ENCODE results near the gene ARHGEF39.
"Not testable (repeated sequence)": the region's sequence is repeated elsewhere in the genome, so short reads cannot be mapped to it uniquely, and the experiment has no call there.

Gene ARHGEF39

GRCh38 chr9:35649431-35650340, 15.3 kb downstream of the ARHGEF39 start:
- DNase-seq: peak in 2 of 4 experiments; percentile 30 to 39

DNA sequence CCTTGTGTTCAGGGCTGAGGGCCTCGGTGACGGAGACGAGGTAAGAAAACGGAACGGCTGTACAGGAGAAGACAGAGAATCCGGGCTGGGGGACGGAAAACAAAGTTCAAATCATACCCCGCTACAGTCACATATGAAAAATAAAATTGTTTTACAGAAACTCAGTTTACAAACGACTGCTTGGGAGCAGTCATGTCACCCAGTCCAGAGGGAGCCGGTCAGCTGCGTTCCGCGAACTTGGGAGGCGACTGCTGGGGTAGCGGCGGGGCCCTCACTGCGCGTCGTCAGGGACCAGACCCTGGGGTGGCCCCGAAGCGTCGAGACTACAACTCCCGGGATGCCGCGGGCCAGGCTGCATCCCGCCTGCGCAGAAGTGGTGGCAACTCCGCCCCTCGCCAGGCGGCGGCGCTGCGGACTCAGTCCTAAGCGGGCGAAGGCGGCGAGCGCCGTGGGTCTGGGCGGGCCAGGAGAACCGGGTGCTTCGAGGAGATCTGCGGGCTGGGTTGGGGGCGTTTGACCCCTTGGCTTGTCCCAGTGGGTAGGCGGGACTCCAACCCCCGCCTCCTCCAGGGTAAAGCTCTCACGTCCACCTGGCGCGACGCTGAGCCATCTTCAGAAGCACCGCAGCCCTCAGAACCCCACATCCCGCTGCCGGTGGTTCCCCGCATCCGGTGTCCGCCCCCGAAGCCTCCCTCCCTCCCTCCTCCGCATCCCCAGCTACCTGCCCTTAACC, 18.3 kb downstream of the ARHGEF39 start:
- DNase-seq: peak; percentile 79 to 87 (median 84)

DNA sequence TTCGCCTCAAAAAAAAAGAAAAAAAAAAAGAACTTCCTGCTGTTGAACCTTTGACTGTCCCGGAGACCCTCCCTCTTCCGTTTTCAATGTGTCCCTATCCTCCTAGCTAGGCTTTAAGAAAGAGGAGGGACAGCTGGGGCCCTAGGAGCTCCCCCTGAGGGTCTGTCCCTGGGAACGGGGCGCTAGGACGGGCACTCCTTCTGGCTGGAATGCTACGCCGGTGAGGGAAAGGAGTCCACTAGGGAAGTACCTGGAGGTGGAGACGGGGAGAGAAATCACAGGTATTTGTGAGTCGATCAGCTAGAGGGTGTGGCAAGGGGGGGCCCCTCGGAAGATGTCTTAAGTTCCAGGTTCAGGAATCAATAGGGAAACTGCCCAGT, 18.9 kb downstream of the ARHGEF39 start:
- DNase-seq: no peak

DNA sequence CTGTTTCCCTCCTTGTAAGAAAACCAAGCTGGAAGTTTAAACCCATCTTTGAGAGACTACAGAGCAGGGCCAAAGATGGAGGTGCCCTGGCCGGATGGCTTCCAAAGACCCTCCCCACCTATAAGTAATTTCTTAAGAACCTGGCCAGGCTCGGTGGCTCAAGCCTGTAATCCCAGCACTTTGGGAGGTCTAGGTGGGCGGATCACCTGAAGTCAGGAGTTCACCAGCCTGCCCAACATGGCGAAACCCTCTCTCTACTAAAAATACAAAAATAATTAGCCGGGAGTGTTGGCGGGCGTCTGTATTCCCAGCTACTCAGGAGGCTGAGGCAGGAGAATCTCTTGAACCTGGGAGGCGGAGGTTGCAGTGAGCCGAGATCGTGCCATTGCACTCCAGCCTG, 19.3 kb downstream of the ARHGEF39 start:
- DNase-seq: not testable (repeated sequence)

DNA sequence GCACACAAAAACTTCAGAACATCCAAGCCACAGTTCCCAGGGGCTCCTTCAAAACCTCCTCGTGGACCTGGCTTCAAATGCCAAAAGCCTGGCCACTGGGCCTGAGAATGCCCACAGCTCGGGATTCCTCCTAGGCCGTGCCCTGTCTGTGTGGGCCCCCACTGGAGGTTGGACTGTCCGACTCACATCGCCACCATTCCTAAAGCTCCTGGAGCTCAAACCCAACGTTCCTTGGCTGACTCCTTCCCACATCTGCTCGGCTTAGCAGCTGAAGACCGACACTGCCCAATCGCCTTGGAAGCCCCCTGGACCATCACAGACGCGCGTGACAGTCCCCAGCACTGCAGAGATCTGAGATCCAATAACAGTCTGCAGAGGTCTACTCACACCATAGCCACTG, 21.9 kb downstream of the ARHGEF39 start:
- DNase-seq: no peak

DNA sequence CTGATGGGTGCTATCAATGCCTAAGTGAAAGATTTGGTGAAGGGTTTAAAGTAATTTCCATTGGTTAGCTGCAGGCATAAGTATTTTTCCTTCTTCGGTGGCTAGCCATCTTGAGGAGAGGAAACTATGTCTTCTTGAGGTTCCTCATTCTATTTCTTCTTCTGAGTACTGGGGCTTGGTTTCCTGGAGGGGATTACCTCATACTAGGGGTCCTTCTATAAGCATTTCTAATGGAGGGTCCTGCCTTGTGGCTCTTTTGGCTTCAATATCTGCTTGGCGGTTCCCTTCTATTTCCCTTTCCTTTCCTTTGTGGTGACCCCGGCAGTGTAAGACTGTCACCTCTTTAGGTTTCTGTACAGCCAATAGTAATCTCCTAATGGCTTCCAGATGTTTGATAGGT, 23.5 kb downstream of the ARHGEF39 start:
- not testable (repeated sequence) for DNase-seq

DNA sequence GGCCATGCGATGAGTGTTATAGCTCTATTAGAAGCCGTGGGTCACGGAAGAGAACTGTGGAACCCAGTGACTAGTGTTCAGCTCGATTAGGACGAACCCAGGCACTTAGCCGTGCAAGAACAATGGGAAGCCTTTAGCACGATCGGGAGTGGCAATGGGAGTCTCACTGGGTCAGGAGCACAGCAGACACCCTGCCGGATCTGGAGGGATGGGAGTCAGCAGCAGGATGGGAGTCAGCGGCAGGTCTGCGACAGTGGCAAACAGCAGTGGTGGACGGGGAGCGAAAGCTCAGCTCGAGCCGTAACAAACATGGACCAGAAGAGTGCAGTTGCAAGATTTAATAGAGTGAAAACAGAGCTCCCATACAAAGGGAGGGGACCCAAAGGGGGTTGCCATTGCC, 24.6 kb downstream of the ARHGEF39 start:
- DNase-seq: not testable (repeated sequence)

GRCh38 chr9:35639631-35640030, 25.4 kb downstream of the ARHGEF39 start:
- DNase-seq: no peak

DNA sequence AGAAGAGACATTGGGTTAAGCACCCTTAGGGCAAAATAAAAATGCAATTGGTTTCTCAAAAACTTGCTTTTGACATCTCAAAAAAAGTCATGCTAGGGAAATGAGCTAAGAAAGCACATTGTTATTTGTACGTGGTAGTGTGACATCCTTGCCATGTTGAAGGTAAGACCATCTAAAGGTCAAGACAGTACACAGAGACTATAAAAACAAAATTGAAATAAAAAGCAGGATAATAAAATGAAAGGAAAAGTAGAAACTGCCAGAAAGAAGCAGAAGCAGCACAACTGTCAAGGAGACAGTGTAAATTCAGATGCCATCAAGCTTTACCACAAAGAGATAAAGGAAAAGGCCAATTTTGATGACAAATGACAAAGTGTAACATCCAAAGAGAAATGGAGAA, 25.8 kb downstream of the ARHGEF39 start:
- not testable (repeated sequence) for DNase-seq

- not testable (repeated sequence) for DNase-seq
Observed at GRCh38 chr9:35638751-35639150, 26.2 kb downstream of the ARHGEF39 start.

GRCh38 chr9:35637427-35637955, 27.5 kb downstream of the ARHGEF39 start:
- not testable (repeated sequence) for DNase-seq

GRCh38 chr9:35636877-35637246, 28.1 kb downstream of the ARHGEF39 start:
- not testable (repeated sequence) for DNase-seq

- no peak for DNase-seq
Observed at GRCh38 chr9:35636135-35636876, 28.7 kb downstream of the ARHGEF39 start.

- DNase-seq: no peak
Observed at GRCh38 chr9:35635730-35636129, 29.3 kb downstream of the ARHGEF39 start.

DNA sequence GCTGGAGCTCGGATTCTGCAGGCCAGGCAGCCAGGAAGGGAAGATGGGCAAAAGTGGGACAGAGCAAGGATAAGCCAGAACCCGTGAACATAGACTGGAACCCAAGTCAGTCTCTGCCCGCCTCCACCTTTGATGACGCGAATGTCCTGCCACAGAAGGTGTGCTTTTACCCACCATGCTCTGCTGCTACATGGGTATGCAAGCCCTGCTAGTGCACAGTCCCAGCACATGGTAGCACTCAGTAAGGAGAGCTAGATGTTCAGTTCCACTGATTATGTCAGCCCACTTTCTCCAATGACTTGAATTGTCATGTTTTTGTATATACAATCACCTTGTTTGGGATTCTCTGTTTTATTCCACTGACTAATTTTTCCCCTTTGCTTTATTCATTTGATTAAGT, 35.4 kb downstream of the ARHGEF39 start:
- no peak for DNase-seq

DNA sequence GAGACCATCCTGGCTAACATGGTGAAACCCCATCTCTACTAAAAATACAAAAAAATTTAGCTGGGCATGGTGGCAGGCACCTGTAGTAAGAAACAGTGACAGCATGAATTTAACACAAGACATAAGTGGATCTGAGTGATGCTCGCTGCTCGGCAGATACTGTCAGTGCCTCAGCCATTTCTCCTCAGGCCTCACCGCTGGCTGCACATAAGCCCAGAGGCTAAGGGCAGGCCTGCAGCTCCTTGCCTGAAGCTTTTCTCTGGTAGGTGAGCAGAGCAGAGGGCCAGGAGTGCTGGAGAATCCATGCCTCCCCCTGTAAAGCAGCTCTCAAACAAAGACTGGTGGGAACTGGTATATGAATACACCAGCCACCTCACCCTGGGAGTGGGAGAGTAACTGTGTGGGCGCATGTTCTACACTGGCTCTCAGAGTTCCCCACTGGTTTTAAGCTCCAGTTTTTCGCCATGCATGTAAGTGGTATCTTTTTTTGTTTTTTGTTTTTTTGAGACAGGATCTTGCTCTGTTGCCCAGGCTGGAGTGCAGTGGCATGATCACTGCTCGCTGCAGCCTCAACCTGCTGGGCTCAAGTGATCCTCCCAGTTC, 36.5 kb downstream of the ARHGEF39 start:
- no peak for DNase-seq

DNA sequence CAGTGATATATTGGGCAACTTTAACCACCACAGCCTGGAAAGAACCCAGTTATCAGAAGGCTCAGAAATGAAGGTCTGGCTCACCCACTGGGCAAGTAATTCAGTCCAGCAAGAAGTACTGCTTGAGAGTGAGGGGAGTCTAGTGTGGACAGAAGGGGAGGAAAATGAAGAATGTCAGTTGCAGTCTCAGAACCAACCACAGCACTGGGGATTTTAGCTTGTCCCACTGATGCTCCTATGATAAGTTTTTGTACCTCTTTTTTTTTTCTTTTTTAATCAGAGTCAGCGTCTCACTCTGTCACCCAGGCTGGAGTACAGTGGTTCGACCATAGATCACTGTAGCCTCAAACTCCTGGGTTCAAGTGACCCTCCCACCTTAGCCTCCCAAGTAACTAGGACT, 37.4 kb downstream of the ARHGEF39 start:
- no peak for DNase-seq

- DNase-seq: no peak
Observed at GRCh38 chr9:35619800-35620158, 45.2 kb downstream of the ARHGEF39 start.

- no peak for DNase-seq
Observed at GRCh38 chr9:35618854-35619799, 45.9 kb downstream of the ARHGEF39 start.

DNA sequence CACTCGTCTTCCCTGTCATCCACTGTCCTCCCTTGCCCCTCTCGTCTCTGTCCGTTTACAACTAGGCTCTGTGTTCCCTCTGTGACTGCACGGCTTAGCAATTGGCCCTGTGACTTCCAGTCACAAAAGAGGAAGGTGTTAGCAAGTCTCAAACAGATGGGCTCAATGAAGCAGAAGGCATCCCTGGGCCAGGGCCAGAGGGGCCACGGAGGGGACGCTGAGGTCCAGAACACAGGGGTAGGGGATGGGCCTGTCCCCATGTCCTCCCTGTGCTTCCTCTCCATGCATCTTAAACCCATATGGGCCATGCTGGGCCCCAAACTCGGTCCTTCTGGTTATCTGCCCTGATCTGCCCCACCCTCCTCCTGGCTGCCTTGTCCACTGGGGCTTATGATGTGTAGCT, 46.7 kb downstream of the ARHGEF39 start, which contains the start of gene CD72:
TSS of gene CD72 (minus strand) at position 89 of the 403 bp plus-strand sequence. CDS start 110 bp downstream, outside the sequence.
- DNase-seq: no peak

DNA sequence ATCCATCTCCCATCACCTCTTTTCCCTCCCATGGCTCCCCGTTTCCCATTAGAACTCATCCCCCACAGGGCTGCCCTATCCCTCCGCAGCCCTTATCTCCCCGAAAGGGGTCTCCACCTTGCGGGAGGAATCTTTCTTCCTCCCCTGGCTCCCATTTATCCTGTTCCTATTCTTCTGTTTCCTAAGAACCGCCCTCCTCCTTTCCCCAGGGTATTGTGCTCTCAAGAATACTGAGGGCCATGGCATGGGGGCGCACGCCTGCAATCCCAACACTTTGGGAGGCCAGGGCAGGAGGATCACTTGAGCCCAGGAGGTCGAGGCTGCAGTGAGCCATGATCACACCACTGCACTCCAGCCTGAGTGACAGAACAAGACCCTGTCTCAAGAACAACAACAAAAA, 47.4 kb downstream of the ARHGEF39 start:
- DNase-seq: no peak

Data from activated CD4-positive, CD25-positive, alpha-beta regulatory T cell (primary cell).